HG03066 (cell line): ENCODE measurements around the gene DOK6.

ENCODE experiments used
- ATAC-seq: cut with Tn5 transposase; IDR thresholded peaks from one replicate; pipeline ENCODE4 v1.9.1; 2021; ENCODE audit warnings: low read depth; ENCODE audit not compliant: unreplicated experiment

The DOK6 gene

DNA sequence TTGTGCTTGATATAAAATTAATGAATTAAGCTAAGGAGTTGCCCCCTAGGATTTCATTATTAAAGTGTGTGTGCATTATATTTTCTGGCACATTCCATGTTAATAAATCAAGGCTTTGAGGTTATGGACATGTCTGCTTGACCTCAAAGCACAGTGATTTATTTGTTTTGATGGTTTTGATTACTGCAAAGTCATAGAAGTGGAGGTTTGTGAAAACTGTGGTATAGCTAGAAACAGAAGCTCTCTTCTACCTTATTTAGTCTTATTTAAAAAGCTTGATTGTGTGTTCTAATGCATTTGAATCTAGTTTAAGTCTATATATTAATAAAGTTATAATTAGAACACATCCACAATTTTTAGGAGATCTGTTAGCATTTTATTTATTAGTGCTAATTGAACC is 32.2 kb downstream of the DOK6 start:
- ATAC-seq: no peak

DNA sequence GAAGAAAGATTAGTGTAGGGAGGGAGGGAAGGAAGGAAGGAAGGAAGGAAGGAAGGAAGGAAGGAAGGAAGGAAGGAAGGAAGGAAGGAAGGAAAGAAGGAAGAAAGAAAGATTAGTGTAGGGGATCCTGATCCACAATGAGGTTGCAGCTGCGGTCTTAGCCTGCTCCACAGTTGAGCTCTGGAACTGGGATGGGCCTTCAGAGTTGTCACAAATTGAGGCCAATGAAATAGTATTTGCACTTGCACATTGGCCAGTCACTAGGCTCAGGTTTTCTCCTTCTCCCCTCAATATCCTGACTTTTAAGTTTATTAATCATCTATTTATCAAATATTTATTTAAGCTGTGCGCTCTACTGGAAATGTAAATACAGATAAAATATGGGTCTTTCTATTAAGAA is 34.3 kb downstream of the DOK6 start:
- no peak for ATAC-seq

DNA sequence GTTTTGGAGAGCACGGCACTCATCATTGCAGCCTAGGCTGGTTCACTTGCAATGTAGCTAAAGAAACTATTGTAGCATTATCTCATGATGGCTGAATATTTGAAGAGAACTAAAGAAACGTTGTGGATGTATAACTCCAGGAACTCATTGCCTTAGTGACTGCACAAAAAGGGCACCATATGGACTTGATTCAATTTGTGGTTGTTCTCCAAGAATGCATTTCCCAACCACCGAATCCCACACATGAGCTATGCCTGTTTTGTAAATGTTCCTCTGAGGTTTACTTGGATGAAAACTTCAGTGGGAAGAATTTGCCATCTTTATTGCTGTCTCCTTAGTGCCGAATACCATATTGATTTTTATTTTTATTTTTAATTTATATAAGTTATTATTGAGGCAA is 43.5 kb downstream of the DOK6 start:
- no peak for ATAC-seq

DNA sequence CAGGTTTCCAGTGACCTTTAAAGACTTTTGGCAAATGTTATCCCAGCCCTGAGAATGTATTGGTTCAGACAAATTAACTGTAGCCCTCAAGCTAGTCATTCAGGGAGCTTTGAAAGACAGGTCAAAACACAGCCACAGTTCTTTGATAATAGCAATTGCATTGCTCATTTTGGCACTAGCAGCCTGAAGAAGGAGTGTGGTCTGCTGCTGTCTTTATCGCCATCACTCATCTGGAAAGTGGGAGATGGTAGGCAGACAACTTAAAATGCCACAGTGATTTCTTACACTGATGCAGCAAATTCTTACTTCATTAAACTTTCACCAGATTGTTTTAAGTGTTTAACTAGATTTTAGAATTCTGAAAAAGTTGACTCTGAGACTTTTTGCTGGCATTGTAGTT is 47.2 kb downstream of the DOK6 start:
- ATAC-seq: no peak

DNA sequence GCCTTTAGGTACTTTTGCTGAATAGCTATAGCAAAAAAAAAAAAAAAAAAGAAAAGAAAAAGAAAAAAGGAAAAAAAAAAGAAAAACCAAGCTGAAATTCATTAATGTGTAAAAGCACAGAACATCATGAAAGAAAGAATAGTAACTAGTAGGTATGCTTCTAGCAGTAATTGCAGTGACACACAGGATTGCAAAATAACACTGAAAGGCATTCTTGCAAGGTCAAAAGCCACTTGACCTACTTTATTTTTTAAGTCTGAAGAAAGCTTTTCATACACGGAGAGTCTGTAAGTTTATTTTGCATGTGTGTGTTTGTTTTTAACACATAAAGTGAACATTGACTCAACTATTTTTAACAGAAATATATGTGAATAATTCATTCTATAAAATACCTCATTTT is 54.4 kb downstream of the DOK6 start:
- ATAC-seq: no peak

DNA sequence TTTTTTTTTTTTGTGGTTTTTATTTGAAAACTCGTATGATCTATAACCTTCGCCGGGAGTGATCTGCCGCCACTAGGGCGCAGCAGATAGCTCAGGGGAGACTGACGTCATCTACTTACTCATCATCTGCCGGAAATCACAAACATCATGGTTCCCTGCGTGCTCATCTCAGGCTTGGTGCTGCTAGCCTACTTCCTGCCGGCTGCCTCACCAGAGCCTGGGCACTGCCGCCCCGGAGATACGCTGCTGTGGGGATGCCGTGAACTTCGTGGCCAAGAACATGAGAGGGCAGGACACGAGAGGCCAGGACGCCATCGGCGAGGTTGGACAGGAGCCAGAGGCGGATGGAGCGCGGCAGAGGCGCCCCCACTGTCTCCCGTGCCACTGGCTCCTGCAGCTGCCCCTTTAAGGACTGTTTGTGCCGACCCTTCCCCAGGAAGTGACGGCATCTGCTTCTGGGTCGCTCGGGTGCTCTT is 68.8 kb downstream of the DOK6 start:
- ATAC-seq: no peak

DNA sequence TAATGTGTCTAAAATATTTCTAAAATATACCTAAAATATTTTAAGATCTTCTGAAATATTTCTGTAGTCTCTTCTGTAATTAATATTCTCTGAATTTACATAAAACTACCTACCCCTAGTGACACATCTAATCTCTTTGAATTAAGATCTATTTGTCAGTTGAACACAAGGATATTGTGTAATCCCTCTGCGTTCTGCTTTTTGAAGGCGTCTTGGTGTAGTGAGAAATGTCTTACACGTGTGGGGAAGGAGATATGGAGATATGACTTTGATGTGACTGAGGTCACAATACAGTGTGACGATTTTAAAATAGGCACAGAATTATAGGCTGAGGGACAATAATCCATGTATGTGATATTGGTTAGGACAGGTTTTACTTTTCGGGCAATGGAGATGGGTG is 79.8 kb downstream of the DOK6 start:
- ATAC-seq: no peak

DNA sequence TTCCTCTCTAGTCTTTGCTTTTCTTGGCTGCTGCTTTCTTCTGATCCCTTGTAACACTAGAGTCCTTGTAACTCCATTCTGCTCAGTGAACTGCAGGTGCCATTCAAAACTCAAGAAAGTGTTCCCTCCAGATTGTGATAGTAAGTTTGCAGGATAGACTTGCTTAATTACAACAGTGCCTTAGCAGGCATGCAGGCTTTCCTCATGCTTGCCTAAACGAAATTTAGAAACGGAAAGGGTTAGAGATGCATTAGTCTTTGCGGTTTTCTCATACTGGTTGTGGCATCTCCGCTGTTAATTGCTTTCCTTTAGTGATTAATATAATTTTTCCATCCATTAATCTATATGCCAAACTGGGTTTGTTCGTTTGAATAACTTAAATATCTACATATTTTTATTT is 82.9 kb downstream of the DOK6 start:
- no peak for ATAC-seq

DNA sequence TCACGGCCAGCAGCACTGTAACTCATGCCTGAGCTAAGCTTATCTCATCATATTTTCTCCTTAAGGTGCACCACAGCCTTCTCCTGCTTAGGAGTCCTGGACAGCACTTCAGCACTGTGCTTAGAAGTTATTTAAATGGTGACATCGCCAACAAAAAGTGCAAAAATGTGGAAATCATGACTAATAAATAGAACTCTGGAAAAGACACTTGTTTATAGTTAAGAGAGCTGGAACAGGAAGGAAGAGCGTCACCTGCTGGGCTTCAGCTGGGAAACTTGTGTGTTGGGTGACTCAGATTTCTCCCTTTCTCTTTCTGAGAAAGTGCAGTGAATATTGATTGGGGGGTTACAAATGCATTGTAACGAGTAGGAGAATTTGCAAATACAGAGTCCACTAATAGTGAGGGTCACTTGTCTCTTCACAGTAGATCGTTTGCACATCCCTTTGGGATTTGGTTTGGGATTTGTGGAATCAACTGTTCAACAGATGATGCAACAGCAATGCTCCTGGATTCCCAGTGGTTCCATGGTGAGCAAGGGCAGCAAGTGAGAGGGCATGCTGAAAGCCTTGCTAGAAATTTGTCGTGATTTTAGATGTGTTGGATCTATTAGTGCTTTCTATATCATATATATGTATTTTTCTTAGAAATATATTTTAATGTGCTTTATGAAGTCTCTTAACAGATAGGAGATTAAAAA is 84.2 kb downstream of the DOK6 start:
- no peak for ATAC-seq

DNA sequence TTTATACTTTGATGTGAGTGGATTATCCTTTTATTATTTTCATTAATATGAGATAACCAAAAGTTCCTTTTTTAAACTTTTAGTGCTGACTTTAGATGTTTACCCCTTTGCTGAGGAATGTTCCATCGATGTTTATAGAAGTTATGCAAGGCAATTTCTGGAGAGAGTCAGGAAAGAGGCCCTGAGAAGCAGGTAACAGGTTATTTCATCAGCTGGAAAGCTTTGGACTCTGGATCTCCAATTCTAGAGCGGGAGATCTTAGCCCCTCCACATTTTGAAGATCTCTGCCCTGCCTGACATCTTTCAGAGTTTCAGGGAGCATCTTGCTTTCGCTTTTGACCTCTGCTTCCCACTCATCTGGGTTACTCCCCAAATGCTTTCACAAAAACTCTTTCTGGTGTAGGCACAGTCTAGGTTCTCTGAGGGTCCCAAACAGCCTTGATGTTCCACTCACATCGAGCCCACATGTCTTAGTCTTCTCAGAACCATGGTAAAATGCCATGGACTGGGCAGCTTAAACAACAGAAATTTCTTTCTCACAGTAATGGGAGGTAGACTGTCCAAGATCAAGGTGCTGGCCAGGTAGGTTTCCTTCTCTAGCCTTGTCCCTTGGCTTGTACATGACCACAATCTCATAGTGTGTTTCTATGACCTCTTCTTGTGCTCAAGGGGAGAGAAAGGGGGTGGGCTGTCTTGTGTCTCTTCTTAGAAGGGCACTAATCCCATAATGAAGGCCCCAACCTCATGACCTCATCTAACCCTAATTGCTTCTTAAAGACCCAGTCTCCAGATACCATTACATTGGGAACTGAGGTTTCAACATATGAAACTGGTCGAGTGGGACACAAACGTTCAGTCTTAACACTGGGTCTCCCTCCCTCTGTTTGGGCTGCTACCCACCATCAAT is 87.1 kb downstream of the DOK6 start:
- no peak for ATAC-seq

DNA sequence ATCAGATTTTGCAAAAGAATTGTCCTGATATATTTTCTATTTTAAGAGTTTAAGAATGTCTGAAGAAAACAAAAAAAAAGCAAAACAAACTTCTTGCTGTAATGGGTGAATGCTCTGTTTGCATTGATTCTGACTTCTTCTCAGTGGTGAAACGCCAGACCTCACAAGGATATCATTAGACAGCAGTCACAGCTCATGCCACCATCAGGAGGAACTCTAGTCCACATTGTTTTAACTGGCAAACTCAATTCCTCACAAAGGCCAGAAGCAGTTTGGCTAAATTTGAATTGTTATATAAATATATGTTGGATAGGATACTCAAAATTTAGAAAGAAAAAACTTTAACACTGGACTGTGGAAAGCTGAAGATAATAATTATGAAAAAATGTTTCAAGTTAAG is 89.4 kb downstream of the DOK6 start:
- ATAC-seq: no peak

DNA sequence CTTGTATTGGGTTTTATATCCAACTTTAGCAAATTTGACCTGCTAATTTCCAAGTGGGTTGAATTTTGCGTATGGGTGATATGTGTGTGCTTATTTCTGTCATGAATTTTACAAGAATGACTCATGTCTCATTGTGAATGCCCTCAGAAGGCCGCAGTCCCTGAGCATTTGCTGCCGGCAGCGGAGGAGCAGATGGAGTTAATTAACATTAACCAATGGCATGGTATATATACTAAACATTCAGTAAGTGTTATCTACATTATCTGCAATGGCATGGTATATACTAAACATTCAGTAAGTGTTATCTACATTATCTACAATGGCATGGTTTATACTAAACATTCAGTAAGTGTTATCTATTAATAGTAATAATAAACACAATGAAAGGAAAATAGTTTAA is 90.1 kb downstream of the DOK6 start:
- ATAC-seq: no peak

DNA sequence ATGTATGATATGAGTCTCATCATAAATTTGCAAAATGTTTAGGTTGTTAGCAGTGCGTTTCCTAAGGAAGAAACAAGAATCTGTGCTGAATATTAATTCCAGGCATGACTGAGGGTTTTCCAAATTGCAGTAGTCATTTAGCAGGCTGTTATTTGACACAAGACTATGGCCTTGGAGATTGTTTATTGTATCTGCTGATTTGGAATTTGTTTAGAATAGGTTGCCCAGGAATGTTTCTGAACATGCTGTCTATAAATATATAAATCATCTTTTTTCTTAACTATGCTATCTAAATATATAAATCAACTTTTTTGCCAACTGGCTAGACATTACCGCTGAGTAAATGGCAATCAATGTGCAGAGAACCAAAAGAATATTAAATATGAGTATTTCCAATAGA is 90.9 kb downstream of the DOK6 start:
- no peak for ATAC-seq

DNA sequence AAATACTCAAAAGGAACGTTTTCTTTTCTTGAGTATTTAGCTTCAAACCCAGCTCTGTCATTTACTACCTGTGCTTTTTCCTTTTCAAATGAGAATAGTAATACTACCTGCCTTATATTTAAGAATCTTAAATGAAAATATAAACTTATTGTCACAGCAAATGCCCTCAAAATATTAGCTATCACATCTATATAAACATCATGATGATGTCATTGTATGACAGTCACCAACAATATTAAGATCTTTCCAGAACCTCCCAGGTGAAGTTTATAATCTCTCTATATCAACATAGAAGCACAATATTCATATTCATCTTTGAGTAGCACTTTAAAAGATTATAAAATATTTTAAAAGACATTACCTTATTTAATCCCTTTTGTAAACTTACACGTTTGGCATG is 92.2 kb downstream of the DOK6 start:
- no peak for ATAC-seq

DNA sequence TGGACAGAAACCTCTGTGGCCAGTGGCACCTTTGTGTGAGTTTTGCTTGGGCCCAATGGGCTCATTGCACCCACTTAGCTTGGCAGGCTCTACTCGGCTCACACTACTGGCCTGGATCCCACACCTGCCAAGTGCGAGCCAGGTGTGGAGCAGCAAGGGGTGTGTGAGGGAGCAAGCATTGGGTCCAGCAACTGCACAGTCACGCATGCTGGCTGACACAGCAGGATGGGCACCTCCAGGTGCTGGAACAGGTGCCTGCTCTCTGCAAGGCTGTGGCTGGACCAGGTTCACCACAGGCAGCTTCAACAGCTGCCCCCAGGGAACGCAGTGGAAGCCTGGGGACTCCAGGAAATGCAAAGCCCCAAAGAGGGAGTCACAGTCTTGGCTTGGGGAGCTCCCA is 94.2 kb downstream of the DOK6 start:
- no peak for ATAC-seq

DNA sequence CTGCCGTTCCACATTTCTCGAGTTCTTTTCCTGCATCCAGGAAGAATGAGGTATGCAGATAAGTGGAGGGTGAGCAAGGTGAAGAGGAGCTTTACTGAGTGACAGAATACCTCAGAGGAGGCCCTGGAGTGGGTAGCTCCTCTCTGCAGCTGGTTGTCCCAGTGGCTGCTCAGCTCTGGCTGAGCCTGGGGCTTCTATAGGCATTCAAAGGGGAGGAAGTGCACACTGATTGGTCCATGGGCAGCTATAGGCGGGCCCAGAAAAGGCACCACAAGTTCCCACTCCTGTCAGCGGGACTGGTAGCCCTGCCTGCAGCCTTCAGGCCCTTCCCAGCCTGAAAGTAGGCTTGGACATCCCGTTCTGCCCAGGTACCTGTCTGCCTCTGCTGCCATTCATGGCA is 94.7 kb downstream of the DOK6 start:
- ATAC-seq: no peak

DNA sequence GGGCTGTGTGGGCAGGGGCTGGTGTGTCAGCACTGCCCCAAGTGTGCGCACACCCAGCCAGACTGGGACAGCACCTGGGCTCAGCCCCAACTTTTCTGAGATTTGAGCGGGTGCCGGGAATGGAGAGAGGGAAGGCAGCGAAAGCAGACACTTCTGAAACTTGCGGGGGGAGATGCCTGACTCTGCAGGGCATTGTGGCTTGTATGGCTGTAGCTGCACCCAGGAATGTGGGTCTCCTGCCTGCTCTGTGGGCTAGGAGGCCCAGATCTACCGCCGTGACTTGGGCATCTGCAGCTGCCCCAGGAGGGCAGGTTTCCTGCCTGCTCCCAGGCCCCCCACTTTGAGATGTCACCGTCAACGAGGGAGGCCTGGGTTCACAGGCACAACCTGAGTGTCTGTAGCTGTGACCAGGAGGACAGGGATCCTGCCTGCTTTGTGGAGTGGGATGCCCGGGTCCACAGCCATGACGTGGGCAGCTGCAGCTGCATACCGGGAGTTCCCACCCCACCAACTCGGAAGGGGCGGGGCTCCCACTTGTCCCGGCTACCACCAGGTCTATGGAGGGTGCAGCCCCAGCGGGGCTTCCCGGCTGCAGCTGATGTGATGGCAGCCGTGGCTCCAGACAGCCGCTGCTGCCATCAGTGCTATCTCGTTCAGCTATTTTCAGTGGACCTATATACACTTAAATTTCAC is 95.3 kb downstream of the DOK6 start:
- no peak for ATAC-seq

DNA sequence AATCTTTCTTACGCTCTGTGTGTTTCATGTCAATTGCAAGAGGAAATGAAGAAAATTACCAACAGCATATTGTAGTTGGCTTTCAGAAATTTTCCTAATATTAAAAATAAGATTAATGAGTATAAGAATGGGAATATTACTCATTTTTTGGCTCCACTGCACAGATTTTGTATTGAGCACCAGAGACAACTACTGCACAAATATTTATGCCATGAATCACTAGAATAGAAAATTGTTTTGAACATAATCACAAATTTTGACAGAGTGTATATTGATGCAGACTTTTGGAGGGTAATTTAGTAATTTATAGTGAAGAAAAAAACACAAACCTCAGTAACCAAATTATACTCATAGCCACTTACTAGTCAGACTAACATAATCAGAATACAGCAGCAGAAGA is 118.3 kb downstream of the DOK6 start:
- ATAC-seq: no peak

DNA sequence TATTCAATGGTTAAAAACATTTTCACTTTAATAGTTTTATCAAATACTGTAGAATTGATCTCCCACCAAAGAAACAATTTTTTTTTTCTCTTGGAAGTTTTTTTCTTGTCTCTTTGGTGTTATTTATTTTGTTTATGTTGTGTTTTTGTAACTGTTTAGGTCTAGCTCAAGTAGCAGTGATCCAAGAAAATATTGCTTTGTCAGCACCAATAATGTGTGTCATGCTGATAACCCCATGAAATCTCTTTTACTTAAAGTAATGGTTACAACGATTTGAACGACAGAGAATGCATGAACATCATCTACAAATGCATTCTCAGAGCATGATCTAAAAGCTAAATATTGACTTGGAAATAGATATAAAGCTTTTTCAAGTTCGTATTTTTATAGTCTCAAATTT is 122.9 kb downstream of the DOK6 start:
- no peak for ATAC-seq

DNA sequence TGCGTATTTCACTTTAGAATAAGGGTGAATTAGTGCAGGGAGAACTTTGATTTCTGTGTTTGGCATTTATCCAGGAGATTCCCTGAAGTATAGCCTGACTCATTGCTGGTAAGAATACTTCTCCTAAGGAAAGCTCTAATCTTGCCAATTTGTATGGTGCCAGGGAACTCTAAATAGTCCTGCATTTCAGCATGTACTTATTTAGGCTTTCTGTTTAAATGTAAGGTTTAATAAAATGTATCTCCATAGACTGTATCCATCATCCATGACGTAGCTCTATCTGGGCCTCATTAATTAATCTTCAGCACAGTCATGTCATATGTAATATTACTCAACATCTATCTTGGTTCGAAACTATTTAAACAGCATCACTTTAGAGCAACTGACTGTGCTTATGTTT is 127.7 kb downstream of the DOK6 start:
- no peak for ATAC-seq

DNA sequence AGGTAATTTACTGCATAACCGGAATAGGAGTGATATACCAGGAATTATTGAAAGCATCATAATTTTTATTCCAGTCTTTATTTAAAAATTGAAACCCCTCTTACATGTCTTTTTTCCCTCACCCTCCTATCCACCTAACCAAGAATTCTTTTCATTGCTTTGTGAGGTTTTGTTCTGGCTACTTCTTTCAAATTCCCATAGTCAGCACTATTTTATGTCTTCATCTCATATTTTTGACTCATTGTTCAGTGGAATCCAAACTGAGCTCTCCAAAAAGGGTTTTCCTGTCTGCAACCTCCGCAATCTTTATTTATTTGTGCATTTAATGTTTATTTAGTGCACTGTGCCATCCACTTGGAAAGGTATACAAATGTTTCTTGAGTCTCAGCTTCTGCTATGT is 128.5 kb downstream of the DOK6 start:
- ATAC-seq: no peak
